Stomach (tissue), 4 donors: ENCODE results near the gene HS3ST6.

Experiments
- CTCF ChIP-seq, 7 experiments: fragments of 450-650 bp in 4 of 7; fragments of 200-600 bp in 3 of 7; sonication (generic) in 3 of 7; IDR thresholded peaks; one replicate each; pipeline ENCODE4 v1.5.1; 2016 to 2019; ENCODE audit warnings: antibody characterized with exemption in 7 of 7, control low read depth in 2 of 7, mild to moderate bottlenecking in 1 of 7
- EP300 ChIP-seq: sonication (generic); formaldehyde crosslinking; IDR thresholded peaks from one replicate; pipeline ENCODE4 v1.6.1; 2017; ENCODE audit warnings: antibody characterized with exemption
- POLR2A ChIP-seq, 4 donors: fragments of 450-650 bp; IDR thresholded peaks; one replicate each; pipeline ENCODE4 v1.6.1; 2016; ENCODE audit warnings: antibody characterized with exemption in 4 of 4, control low read depth in 2 of 4, mild to moderate bottlenecking in 1 of 4, moderate library complexity in 1 of 4

GRCh38 chr16:1929578-1930337 is 11.5 kb upstream of the HS3ST6 start:
- peak in 5 of 7 experiments; percentile 73 to 100 (median 100) for TF ChIP-seq CTCF (IDR thresholded peaks at IDR 0.05)
- TF ChIP-seq POLR2A (IDR thresholded peaks at IDR 0.05), result no peak
- no peak for TF ChIP-seq EP300
